Activated CD4-positive, alpha-beta T cell treated with anti-CD3 and anti-CD28 coated beads for 36 hours (primary cell): ENCODE data around the gene BEND7. TPM values are rescaled to one million over a fixed set of nuclear protein-coding genes. Genes with fewer than 3 reads are reported as not detected.
"Not testable (repeated sequence)": the region's sequence is repeated elsewhere in the genome, so short reads cannot be mapped to it uniquely, and the experiment has no call there.

Experiments
- ATAC-seq: fragments of 200-7000 bp; cut with Tn5 transposase; one replicate; pipeline ENCODE4 v1.10.0; 2021; ENCODE audit warnings: mild to moderate bottlenecking, moderate library complexity
- CTCF ChIA-PET: fragments of 350-600 bp; sonication (Branson Sonifier 250); formaldehyde crosslinking; loops from one replicate; lab custom pipeline; 2021; ENCODE audit warnings: antibody characterized with exemption; lab: Charles Lee
- POLR2A ChIA-PET: fragments of 350-600 bp; sonication (Branson Sonifier 250); formaldehyde crosslinking; loops from one replicate; lab custom pipeline; 2021; ENCODE audit warnings: antibody characterized with exemption, inconsistent platforms; lab: Charles Lee
- DNase-seq: peaks from one replicate; pipeline ENCODE4 v3.0.0-alpha.2; 2020
- H3K27ac Mint-ChIP-seq: one replicate; pipeline ENCODE4 v1.8.0; 2021; ENCODE audit warnings: mixed read lengths
- H3K27me3 Mint-ChIP-seq: one replicate; pipeline ENCODE4 v1.8.0; 2021; ENCODE audit warnings: mixed read lengths
- H3K36me3 Mint-ChIP-seq: one replicate; pipeline ENCODE4 v1.8.0; 2021; ENCODE audit warnings: low read depth, mixed read lengths
- H3K4me1 Mint-ChIP-seq: one replicate; pipeline ENCODE4 v1.8.0; 2021; ENCODE audit warnings: mixed read lengths
- H3K4me3 Mint-ChIP-seq: one replicate; pipeline ENCODE4 v1.8.0; 2021; ENCODE audit warnings: mild to moderate bottlenecking, moderate library complexity, mixed read lengths
- H3K9me3 Mint-ChIP-seq: one replicate; pipeline ENCODE4 v1.8.0; 2021; ENCODE audit warnings: low read depth, mixed read lengths
- intact Hi-C, 2 experiments: fragments of 100-400 bp; cut with DNase I in 1 of 2; cut with micrococcal nuclease in 1 of 2; formaldehyde crosslinking; loops; one replicate each; pipeline versions ENCODE4 v1.14.2 to v1.15.1; 2022 to 2024; cut with DNase I, micrococcal nuclease
- total RNA-seq, 2 experiments: library from RNA; stranded (reverse); gene quantifications; one replicate each; pipeline ENCODE4 v1.2.3, GENCODE V29; 2021

Gene BEND7
- total RNA-seq, 2 experiments from 2014 or later: not detected

GRCh38 chr10:13537985-13538384 lies 9.2 kb upstream of the BEND7 start:
- H3K4me1 Mint-ChIP-seq, H3K36me3 Mint-ChIP-seq, H3K9me3 Mint-ChIP-seq, H3K27ac Mint-ChIP-seq, DNase-seq, ATAC-seq, POLR2A ChIA-PET, H3K4me3 Mint-ChIP-seq: not testable (repeated sequence)
- CTCF ChIA-PET: interaction anchor here (0.6 to 1.6 kb wide), 3 partner anchors 67 to 164 kb away, joined by 3 to 6 read pairs (median 3); no protein-coding TSS in a partner anchor
- intact Hi-C loops: loop anchor here (2.0 to 5.0 kb wide), 2 partner anchors 165 to 166 kb away; no protein-coding TSS in a partner anchor
- peaks cover 42% of the 10 kb centered on the region for H3K27me3 Mint-ChIP-seq

GRCh38 chr10:13536674-13537366 lies 8.0 kb upstream of the BEND7 start:
- H3K36me3 Mint-ChIP-seq: no peaks in the 10 kb centered on the region
- no peak overlapping the region for H3K27ac Mint-ChIP-seq
- no peaks in the 10 kb centered on the region for H3K4me1 Mint-ChIP-seq
- ChIA-PET CTCF (interaction anchor here (0.8 to 1.6 kb wide), 8 partner anchors 9 to 617 kb away, joined by 3 to 12 read pairs (median 3); no protein-coding TSS in a partner anchor), POLR2A (no interaction called here)
- no peak overlapping the region for H3K4me3 Mint-ChIP-seq
- H3K27me3 Mint-ChIP-seq: peaks cover 47% of the 10 kb centered on the region
- H3K9me3 Mint-ChIP-seq: no peaks in the 10 kb centered on the region
- intact Hi-C loops: loop anchor here (2.0 to 5.0 kb wide), 2 partner anchors 164 to 165 kb away; no protein-coding TSS in a partner anchor
- DNase-seq (peak; percentile 66), ATAC-seq (peak; percentile 76)

GRCh38 chr10:13535346-13535745 lies 6.5 kb upstream of the BEND7 start:
- peaks cover 43% of the 10 kb centered on the region for H3K27me3 Mint-ChIP-seq
- no peak for ATAC-seq
- intact Hi-C loops: loop anchor here in 1 of 2 experiments (5.0 kb wide), 1 partner anchor 163 kb away; no protein-coding TSS in a partner anchor

GRCh38 chr10:13529714-13529973 lies 830 bp upstream of the BEND7 start:
- ATAC-seq (no peak), DNase-seq (no peak)
- CTCF ChIA-PET: no interaction called here
- intact Hi-C loops: no loop called here
- peaks cover 52% of the 10 kb centered on the region for H3K27me3 Mint-ChIP-seq
- no peaks in the 10 kb centered on the region for H3K36me3 Mint-ChIP-seq
- POLR2A ChIA-PET: no interaction called here
- peak overlapping the region; percentile 50 for H3K4me3 Mint-ChIP-seq
- H3K27ac Mint-ChIP-seq: no peak overlapping the region
- H3K4me1 Mint-ChIP-seq: peaks cover 8% of the 10 kb centered on the region
- no peaks in the 10 kb centered on the region for H3K9me3 Mint-ChIP-seq

More at GRCh38 chr10:13535346-13535745, 6.5 kb upstream of the BEND7 start:
- Mint-ChIP-seq H3K4me3 (no peak overlapping the region), H3K9me3 (no peaks in the 10 kb centered on the region), H3K36me3 (no peaks in the 10 kb centered on the region), H3K27ac (no peak overlapping the region), H3K4me1 (no peaks in the 10 kb centered on the region)
- POLR2A ChIA-PET: no interaction called here
- DNase-seq: no peak
- CTCF ChIA-PET: interaction anchor here (0.7 to 1.4 kb wide), 3 partner anchors 40 to 372 kb away, joined by 3 to 4 read pairs (median 3); no protein-coding TSS in a partner anchor

GRCh38 chr10:13528123-13528874 lies 515 bp downstream of the BEND7 start:
- no peaks in the 10 kb centered on the region for H3K9me3 Mint-ChIP-seq
- ATAC-seq (no peak), DNase-seq (peak; percentile 20)
- intact Hi-C loops: no loop called here
- H3K36me3 Mint-ChIP-seq: no peaks in the 10 kb centered on the region
- H3K27ac Mint-ChIP-seq: no peak overlapping the region
- POLR2A ChIA-PET: no interaction called here
- peak overlapping the region; percentile 58 for H3K4me3 Mint-ChIP-seq
- CTCF ChIA-PET: interaction anchor here (1.9 kb wide), 1 partner anchor 9 kb away, joined by 6 read pairs; no protein-coding TSS in a partner anchor
- H3K4me1 Mint-ChIP-seq: peaks cover 8% of the 10 kb centered on the region
- peaks cover 51% of the 10 kb centered on the region for H3K27me3 Mint-ChIP-seq

GRCh38 chr10:13527864-13528122 lies 1.0 kb downstream of the BEND7 start:
- peak overlapping the region; percentile 58 for H3K4me3 Mint-ChIP-seq
- DNase-seq (no peak), ATAC-seq (no peak)
- ChIA-PET CTCF (interaction anchor here (1.9 kb wide), 1 partner anchor 9 kb away, joined by 6 read pairs; no protein-coding TSS in a partner anchor), POLR2A (no interaction called here)
- H3K27me3 Mint-ChIP-seq: peaks cover 56% of the 10 kb centered on the region
- H3K4me1 Mint-ChIP-seq: peaks cover 8% of the 10 kb centered on the region
- H3K9me3 Mint-ChIP-seq: no peaks in the 10 kb centered on the region
- H3K36me3 Mint-ChIP-seq: no peaks in the 10 kb centered on the region
- no peak overlapping the region for H3K27ac Mint-ChIP-seq
- intact Hi-C loops: no loop called here

- H3K27ac Mint-ChIP-seq: no peak overlapping the region
- CTCF ChIA-PET: interaction anchor here (0.7 to 1.9 kb wide), 3 partner anchors 10 to 59 kb away, joined by 3 to 6 read pairs (median 4); no protein-coding TSS in a partner anchor
- POLR2A ChIA-PET: no interaction called here
- H3K9me3 Mint-ChIP-seq: no peaks in the 10 kb centered on the region
- no peak for ATAC-seq
- H3K27me3 Mint-ChIP-seq: peaks cover 56% of the 10 kb centered on the region
- H3K36me3 Mint-ChIP-seq: no peaks in the 10 kb centered on the region
- H3K4me3 Mint-ChIP-seq: peak overlapping the region; percentile 58
- intact Hi-C loops: no loop called here
- peaks cover 8% of the 10 kb centered on the region for H3K4me1 Mint-ChIP-seq
- DNase-seq: no peak
These were observed 1.6 kb downstream of the BEND7 start for GRCh38 chr10:13526948-13527863.

GRCh38 chr10:13525663-13526062 lies 3.2 kb downstream of the BEND7 start:
- ATAC-seq (no peak), DNase-seq (no peak)
- Mint-ChIP-seq H3K4me1 (peaks cover 8% of the 10 kb centered on the region), H3K27ac (no peak overlapping the region), H3K27me3 (peaks cover 50% of the 10 kb centered on the region), H3K9me3 (no peaks in the 10 kb centered on the region), H3K36me3 (no peaks in the 10 kb centered on the region), H3K4me3 (no peak overlapping the region)
- CTCF ChIA-PET: interaction anchor here (0.5 kb wide), 1 partner anchor 82 kb away, joined by 3 read pairs; no protein-coding TSS in a partner anchor
- POLR2A ChIA-PET: no interaction called here
- intact Hi-C loops: no loop called here

GRCh38 chr10:13521026-13521425 lies 7.8 kb downstream of the BEND7 start:
- no peaks in the 10 kb centered on the region for H3K9me3 Mint-ChIP-seq
- ChIA-PET POLR2A (no interaction called here), CTCF (interaction anchor here (0.7 to 0.8 kb wide), 2 partner anchors 54 to 637 kb away, joined by 3 to 5 read pairs; no protein-coding TSS in a partner anchor)
- no peak overlapping the region for H3K27ac Mint-ChIP-seq
- H3K36me3 Mint-ChIP-seq: no peaks in the 10 kb centered on the region
- ATAC-seq: no peak
- H3K4me1 Mint-ChIP-seq: no peaks in the 10 kb centered on the region
- DNase-seq: no peak
- no peak overlapping the region for H3K4me3 Mint-ChIP-seq
- H3K27me3 Mint-ChIP-seq: peaks cover 35% of the 10 kb centered on the region
- intact Hi-C loops: no loop called here

- peaks cover 31% of the 10 kb centered on the region for H3K27me3 Mint-ChIP-seq
- intact Hi-C loops: no loop called here
- no peaks in the 10 kb centered on the region for H3K36me3 Mint-ChIP-seq
- ChIA-PET POLR2A (no interaction called here), CTCF (interaction anchor here (0.6 to 1.1 kb wide), 2 partner anchors 80 to 1822 kb away, joined by 3 read pairs; no protein-coding TSS in a partner anchor)
- no peak overlapping the region for H3K27ac Mint-ChIP-seq
- DNase-seq (no peak), ATAC-seq (no peak)
- H3K4me1 Mint-ChIP-seq: no peaks in the 10 kb centered on the region
- H3K9me3 Mint-ChIP-seq: no peaks in the 10 kb centered on the region
- H3K4me3 Mint-ChIP-seq: no peak overlapping the region
These were observed 8.6 kb downstream of the BEND7 start for GRCh38 chr10:13520194-13520593.
